Endothelial cell (in vitro differentiated cells): Measurements from ENCODE around the gene KLHDC10. TPM values are rescaled to one million over a fixed set of nuclear protein-coding genes. Genes with fewer than 3 reads are reported as not detected.

ENCODE experiments used
- DNase-seq: peaks from one replicate; pipeline ENCODE4 v3.0.0; 2021; ENCODE audit warnings: low spot score
- H3K27ac Mint-ChIP-seq: one replicate; pipeline ENCODE4 v1.8.0; 2021; ENCODE audit warnings: mixed read lengths, inconsistent platforms; ENCODE audit not compliant: unreplicated experiment
- H3K27me3 Mint-ChIP-seq: one replicate; pipeline ENCODE4 v1.8.0; 2021; ENCODE audit warnings: mild to moderate bottlenecking, moderate library complexity, mixed read lengths, inconsistent platforms; ENCODE audit not compliant: unreplicated experiment
- H3K36me3 Mint-ChIP-seq: one replicate; pipeline ENCODE4 v1.8.0; 2021; ENCODE audit warnings: mild to moderate bottlenecking, low read depth, mixed read lengths, inconsistent platforms; ENCODE audit not compliant: unreplicated experiment
- H3K4me1 Mint-ChIP-seq: one replicate; pipeline ENCODE4 v1.8.0; 2021; ENCODE audit warnings: mild to moderate bottlenecking, mixed read lengths, inconsistent platforms; ENCODE audit not compliant: unreplicated experiment
- H3K4me3 Mint-ChIP-seq: one replicate; pipeline ENCODE4 v1.8.0; 2021; ENCODE audit warnings: mild to moderate bottlenecking, mixed read lengths, inconsistent platforms; ENCODE audit not compliant: unreplicated experiment
- H3K9me3 Mint-ChIP-seq: one replicate; pipeline ENCODE4 v1.8.0; 2021; ENCODE audit warnings: mixed read lengths, inconsistent platforms; ENCODE audit not compliant: unreplicated experiment
- long read RNA-seq: library from polyadenylated mRNA; unstranded; transcript quantifications from one replicate; pipeline ENCODE4 v2.0.0, GENCODE V29; 2020; ENCODE audit not compliant: unreplicated experiment
- total RNA-seq: library from RNA; stranded (reverse); fragmentation: NEBNext Ultra II Directional; extraction: Animal tissue kit (Norgen Biotek cat#: 25700); gene quantifications from one replicate; pipeline ENCODE4 v1.2.1, GENCODE V29; 2021; ENCODE audit not compliant: unreplicated experiment
- TF ChIP-seq, protein P1 (sequence below): fragments of 200-600 bp; sonication (generic); IDR thresholded peaks from one replicate; pipeline ENCODE4 v1.5.0; 2021; ENCODE audit warnings: antibody characterized with exemption; ENCODE audit not compliant: unreplicated experiment

Gene KLHDC10, protein sequence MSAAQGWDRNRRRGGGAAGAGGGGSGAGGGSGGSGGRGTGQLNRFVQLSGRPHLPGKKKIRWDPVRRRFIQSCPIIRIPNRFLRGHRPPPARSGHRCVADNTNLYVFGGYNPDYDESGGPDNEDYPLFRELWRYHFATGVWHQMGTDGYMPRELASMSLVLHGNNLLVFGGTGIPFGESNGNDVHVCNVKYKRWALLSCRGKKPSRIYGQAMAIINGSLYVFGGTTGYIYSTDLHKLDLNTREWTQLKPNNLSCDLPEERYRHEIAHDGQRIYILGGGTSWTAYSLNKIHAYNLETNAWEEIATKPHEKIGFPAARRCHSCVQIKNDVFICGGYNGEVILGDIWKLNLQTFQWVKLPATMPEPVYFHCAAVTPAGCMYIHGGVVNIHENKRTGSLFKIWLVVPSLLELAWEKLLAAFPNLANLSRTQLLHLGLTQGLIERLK
- 28.8 TPM for total RNA-seq
- long read RNA-seq, partial matches to known transcripts: 0 of 1 reads
- long read RNA-seq, other reads (novel, unspliced or antisense): 1 of 1 reads

DNA sequence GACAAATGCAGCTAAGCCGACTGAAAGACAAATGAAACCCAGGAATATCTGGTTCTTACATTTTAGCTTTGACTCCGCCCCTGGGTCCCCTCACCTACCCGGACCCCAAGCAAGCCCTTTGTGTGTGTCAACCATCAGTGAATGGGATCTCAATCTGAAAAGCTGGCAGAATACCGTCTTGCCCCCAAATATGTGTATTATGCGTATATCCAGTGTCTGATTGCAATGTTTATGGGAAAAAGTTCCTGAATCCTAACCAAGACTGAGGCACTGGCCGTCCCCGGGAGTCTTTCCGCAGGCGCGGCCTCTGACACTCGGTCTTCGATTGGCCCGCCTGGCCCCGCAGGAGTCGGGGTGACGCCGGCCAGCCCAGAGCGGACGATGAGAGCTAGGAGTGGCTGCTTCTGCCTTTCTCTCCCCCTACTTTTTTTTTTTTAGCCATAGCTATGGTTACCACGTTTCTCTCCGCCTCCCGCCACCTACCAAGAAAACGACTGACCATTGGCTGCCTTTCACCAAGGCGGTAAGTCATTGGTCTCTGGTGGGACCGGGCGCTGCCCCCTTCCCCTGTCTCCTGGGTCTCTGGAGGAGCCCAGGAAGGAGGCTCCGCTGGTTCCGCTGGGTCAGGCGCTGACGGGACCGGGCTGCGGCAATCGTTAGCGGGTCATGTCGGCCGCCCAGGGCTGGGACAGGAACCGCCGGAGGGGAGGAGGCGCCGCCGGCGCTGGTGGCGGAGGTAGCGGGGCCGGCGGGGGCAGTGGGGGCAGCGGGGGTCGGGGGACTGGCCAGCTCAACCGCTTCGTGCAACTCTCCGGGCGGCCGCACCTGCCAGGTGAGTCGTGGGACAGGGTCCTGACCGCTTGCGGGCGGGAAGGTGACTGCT lies at the start of gene KLHDC10:
TSS of gene KLHDC10 (plus strand) at position 557 of the 883 bp plus-strand sequence. CDS start at position 667, 110 bp downstream.
- H3K27me3 Mint-ChIP-seq: peaks cover 8% of the 10 kb centered on the region
- H3K4me3 Mint-ChIP-seq: peak within 1 kb of the TSS; percentile 97
- H3K9me3 Mint-ChIP-seq: no peaks in the 10 kb centered on the region
- H3K27ac Mint-ChIP-seq: peak within 1 kb of the TSS; percentile 95
- H3K4me1 Mint-ChIP-seq: peaks cover 18% of the 10 kb centered on the region
- peak; percentile 93 for DNase-seq
- TF ChIP-seq, protein P1, sequence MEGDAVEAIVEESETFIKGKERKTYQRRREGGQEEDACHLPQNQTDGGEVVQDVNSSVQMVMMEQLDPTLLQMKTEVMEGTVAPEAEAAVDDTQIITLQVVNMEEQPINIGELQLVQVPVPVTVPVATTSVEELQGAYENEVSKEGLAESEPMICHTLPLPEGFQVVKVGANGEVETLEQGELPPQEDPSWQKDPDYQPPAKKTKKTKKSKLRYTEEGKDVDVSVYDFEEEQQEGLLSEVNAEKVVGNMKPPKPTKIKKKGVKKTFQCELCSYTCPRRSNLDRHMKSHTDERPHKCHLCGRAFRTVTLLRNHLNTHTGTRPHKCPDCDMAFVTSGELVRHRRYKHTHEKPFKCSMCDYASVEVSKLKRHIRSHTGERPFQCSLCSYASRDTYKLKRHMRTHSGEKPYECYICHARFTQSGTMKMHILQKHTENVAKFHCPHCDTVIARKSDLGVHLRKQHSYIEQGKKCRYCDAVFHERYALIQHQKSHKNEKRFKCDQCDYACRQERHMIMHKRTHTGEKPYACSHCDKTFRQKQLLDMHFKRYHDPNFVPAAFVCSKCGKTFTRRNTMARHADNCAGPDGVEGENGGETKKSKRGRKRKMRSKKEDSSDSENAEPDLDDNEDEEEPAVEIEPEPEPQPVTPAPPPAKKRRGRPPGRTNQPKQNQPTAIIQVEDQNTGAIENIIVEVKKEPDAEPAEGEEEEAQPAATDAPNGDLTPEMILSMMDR: no peak
- H3K36me3 Mint-ChIP-seq: peaks cover 4% of the 10 kb centered on the region

DNA sequence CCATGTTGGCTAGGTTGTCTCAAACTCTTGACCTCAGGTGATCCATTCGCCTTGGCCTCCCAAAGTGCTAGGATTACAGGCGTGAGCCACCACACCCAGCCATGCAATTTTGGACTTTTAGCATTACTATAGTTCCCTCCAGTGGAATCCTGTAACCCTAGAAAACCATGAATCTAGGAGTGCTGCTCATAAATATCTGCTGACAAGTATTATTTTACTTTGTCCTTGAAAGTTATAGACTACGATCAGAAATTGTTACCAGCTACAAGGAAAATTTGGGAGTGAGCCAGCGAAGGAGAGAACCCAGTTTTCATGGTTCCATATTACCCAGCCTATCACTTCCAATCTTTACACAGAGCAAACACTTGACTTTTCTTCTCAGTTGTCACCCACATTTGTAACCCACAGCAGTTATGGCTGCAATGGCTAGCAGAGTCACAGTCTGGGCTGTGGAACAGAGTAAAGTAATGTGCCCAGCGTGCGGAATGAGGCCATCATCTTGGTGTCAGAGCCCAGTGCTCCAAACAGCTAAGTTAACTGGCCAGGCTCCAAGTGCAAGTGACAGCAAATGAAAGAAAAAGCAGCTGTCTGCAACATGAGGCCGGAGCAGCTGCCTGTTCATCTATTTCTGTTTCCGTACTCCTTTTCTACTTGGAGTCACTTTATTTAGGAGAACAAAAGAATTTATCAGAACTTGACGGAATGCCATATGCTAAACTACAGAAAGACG lies 49.1 kb upstream of the KLHDC10 start:
- Mint-ChIP-seq H3K4me1 (no peaks in the 10 kb centered on the region), H3K4me3 (no peak overlapping the region), H3K36me3 (peaks cover 31% of the 10 kb centered on the region), H3K27me3 (no peaks in the 10 kb centered on the region), H3K9me3 (no peaks in the 10 kb centered on the region), H3K27ac (no peak overlapping the region)
- TF ChIP-seq, protein P1: no peak
- DNase-seq: no peak

DNA sequence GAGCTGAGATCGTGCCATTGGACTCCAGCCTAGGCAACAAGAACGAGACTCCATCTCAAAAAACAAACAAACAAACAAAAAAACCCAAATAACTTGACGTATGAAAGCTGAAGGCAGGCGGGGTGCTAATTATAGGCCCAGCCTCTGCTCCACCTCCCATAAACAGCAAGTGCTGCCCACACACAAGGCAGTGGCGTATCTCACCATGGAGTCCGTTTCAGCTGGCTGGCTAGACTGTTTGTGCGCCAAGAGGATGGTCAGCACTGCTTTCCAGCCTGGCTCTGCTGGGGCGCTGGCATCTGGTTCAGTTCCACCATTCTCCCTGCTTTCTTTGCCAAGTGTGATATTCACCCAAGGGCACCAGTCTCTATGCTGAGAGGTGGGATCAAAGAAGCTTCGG lies 48.2 kb upstream of the KLHDC10 start:
- DNase-seq: no peak
- H3K27me3 Mint-ChIP-seq: no peaks in the 10 kb centered on the region
- no peaks in the 10 kb centered on the region for H3K4me1 Mint-ChIP-seq
- TF ChIP-seq, protein P1: no peak
- no peak overlapping the region for H3K27ac Mint-ChIP-seq
- H3K9me3 Mint-ChIP-seq: no peaks in the 10 kb centered on the region
- peaks cover 33% of the 10 kb centered on the region for H3K36me3 Mint-ChIP-seq
- no peak overlapping the region for H3K4me3 Mint-ChIP-seq

DNA sequence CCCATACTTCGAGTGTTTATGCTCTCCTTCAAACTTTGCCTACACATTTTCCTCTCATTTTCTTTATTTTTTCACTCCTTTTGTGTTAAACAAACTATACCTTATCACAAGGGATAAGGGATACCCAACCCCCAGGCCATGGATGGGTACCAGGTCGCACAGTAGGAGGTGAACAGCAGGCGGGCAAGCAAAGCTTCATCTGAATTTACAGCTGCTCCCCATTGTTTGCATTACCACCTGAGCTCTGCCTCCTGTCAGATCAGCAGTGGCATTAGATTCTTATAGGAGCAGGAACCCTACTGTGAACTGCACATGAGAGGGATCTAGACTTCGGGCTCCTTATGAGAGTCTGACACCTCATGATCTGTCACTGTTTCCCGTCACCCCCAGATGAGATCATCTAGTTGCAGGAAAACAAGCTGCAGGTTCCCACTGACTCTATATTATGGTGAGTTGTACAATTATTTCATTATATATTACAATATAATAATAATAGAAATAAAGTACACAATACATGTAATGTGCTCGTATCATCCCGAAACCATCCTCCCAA lies 47.6 kb upstream of the KLHDC10 start:
- Mint-ChIP-seq H3K27ac (no peak overlapping the region), H3K9me3 (no peaks in the 10 kb centered on the region), H3K27me3 (no peaks in the 10 kb centered on the region), H3K36me3 (peaks cover 33% of the 10 kb centered on the region), H3K4me1 (no peaks in the 10 kb centered on the region), H3K4me3 (peak overlapping the region; percentile 39)
- TF ChIP-seq, protein P1: no peak
- no peak for DNase-seq
